CD4-positive, alpha-beta T cell treated with Interleukin-6 for 4 hours (primary cell): ENCODE data around the gene NOB1.
"Not testable (repeated sequence)": the region's sequence is repeated elsewhere in the genome, so short reads cannot be mapped to it uniquely, and the experiment has no call there.

Experiments used
- DNase-seq: peaks from one replicate; pipeline ENCODE4 v3.0.0-alpha.2; 2020; ENCODE audit warnings: mixed read lengths

NOB1 gene

GRCh38 chr16:69757375-69757774 lies 2.6 kb upstream of the NOB1 start:
- DNase-seq: not testable (repeated sequence)

DNA sequence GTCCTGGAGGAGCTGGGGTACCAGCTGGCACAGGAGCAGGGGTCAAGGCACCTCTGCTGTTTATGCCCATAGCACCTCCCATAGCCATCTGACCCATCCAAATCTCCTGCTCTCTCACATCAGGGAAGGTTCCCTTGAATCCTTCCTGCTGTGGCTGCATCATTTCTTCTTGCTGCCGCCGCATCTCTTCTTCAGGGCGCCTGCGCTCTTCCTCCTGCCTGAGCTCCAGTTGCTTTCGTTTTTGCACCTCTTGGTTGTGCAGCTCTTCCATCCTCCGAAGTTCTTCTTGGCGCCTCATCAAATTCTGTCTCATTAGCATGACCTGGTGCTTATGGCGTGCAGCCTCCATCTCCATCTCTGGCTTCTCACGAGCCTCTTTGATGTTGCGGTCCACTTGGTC lies 2.0 kb upstream of the NOB1 start:
- no peak for DNase-seq

DNA sequence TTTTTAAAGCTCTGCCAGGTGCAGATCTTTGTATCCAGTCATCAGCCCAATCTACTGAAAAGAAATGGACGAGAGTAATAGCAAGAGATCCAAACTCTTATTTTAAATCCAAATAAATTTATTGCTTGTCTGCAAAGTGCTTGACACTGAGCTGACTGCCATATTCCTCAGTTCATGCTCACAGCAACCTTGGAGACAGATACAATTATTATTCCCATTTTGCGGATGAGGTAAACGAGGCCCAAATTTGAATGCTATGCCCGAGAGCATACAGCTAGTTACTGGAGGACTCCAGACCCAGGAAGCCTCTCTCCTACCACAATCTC lies 620 bp downstream of the NOB1 start:
- DNase-seq: no peak

DNA sequence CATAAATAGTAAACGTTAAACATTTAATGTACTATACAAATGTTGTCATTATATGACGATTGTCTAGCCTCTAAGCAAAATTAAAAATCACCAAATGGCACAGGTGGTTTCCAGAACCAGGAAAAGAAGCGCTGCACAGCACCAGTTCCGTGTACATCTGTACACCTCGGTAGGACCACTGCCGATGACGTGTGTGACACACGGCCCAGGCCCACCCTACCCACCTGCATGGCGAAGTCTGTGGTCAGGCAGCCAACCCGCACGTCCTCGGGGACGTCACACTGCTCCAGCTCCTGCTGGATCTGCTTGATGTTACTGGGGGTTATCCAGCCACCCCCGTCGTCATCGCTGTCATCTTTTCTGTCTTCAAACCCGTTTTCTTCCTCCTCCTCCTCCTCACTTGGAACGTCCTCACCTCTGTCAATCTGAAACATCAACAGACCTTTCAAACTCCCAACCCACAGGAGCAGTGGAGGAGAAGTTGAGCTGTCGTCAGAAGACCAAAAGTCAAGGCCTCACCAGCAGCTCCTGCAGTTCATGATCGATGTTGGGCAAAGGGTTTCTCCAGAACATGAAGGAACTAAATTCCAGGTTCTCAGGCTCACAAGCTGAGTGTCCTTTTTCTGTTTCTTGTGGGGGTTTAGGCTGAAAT lies 5.9 kb downstream of the NOB1 start:
- DNase-seq: no peak

DNA sequence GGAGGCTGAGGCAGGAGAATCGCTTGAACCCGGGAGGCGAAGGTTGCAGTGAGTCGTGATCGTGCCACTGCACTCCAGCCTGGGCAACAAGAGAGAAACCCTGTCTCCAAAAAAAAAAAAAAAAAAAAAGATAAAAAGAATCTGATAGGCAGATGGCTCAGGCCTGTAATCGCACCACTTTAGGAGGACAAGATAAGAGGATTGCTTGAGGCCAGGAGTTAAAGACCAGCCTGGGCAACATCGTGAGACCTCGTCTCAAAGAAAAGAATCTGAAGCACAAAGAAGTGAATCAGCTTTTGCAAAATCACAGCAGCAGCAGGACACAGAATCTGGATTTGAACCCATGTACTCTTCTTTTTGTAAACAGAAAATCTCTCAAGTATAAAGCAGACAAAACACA lies 7.6 kb downstream of the NOB1 start:
- DNase-seq: no peak

- no peak for DNase-seq
Observed at GRCh38 chr16:69745959-69746358, 8.8 kb downstream of the NOB1 start.

GRCh38 chr16:69745232-69745612 lies 9.5 kb downstream of the NOB1 start:
- DNase-seq: no peak

DNA sequence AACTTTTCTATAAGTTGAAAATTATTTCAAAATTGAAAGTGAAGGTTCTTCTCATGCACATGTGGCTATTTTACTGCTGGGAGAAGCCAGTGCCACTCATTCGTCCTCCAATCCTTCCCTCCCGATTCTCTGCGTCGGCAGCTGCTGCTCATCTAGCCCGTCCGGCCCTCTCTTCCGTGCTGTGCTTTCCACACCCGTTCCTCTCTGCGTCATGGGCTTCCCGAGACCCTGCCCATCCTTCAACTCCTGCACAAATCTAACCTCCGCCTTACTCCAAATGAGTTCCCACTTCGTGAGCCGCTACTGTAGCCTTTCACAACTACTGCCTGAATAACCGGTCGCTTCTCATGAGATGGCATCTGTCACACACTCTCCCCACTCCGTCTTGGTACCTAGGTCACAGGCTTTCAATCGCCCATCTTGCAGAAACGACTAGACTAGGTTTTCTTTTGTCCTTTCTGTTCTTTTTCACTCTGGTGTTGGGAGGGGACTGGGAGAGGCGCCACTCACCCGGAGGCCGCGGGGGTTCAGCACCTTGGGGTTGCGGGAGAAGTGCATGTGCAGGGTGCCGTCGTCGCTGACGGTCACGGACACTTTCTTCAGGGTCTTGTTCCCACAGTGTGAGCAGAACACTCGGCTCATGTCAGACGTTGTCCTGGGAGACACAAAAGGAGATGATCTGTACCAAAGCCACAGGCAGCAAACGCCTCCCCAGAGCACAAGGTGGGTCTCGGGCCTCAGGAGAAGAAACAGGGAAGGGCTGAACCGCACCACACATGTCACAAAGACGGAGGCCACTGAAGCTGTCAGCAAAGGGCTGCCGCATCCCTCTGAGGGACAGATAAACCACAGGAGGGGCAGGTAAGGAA lies 10.1 kb downstream of the NOB1 start:
- DNase-seq: no peak

DNA sequence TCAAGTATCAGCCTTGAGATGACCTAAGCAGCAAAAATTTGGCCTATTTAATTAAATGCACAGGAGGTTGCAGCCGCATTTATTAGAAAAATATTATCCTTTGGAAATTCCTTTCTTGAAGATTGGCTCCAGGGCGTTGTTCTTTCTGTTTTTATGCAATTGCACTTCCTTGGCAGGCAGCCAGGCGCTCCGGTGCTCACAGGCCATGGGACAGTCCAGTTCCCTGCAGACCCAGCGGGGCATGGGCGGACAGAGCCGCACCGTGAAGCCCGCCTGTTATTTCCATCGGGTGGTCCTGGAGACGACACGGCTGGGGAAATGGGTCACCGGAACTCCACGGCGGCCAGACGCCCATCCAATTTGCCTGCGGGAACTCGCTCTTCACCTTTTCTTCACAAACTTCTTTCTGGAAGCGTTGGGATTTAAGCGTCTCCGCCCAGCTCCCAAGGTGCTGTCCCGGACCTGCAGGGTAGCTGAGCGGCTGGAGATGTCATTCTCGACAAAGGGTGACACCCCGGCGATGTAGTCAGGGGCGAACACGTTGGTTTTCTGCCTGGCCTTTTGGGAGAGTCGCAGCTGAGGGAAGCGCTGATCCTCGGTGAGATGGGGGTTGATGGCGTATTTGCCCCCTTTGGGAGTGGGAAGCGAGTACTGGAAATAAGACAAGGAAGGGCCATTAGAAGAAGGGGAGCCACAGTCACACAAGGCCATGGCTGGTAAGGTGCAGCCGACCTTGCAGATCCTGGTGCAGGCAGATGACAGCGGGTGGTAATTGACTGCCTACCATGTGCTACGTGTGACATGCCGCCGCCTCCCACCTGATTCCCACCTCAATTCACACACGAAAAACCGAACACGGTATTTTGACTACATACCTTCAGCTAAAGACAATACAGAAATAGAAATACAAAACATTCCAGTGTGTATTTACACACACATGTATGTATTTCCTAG lies 12.5 kb downstream of the NOB1 start:
- no peak for DNase-seq

- no peak for DNase-seq
Observed at GRCh38 chr16:69741519-69741918, 13.2 kb downstream of the NOB1 start.

GRCh38 chr16:69732101-69732500 lies 22.6 kb downstream of the NOB1 start:
- DNase-seq: no peak

- not testable (repeated sequence) for DNase-seq
Observed at GRCh38 chr16:69731280-69731679, 23.4 kb downstream of the NOB1 start.

DNA sequence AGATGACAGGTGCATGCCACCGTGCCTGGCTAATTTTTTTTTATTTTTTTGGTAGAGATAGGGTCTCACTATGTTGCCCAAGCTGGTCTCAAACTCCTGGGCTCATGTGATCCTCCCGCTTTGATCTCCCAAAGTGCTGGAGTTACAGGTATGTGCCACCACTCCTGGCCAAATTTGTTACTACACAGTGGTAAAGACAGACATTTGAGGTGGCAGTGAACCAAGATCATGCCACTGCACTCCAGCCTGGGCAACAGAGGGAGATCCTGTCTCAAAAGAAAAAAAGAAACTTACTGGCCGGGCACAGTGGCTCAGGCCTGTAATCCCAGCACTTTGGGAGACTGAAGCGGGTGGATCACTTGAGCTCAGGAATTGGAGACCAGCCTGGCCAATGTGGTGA lies 25.7 kb downstream of the NOB1 start:
- not testable (repeated sequence) for DNase-seq

DNA sequence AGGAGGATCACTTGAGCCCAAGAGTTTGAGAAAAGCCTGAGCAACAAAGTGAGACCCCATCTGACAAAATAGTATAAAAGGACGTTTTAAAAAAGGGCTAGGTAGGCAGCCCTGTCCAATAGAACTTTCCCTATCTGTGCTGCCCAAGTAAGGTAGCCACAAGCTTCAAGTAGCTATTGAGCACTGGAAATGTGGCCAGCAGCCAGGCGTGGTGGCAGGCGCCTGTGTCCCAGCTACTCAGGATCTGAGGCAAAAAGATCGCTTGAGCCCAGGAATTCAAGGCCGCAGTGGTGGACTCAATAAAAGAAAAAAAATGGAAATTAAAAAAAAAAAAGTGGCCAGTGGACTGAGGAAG lies 26.8 kb downstream of the NOB1 start:
- DNase-seq: no peak

- peak; percentile 89 for DNase-seq
Observed at GRCh38 chr16:69726313-69727060, 28.2 kb downstream of the NOB1 start, which contains the start of gene NQO1. TSS of gene NQO1 (minus strand) at chr16:69726560. CDS start at chr16:69726439, 121 bp downstream.

DNA sequence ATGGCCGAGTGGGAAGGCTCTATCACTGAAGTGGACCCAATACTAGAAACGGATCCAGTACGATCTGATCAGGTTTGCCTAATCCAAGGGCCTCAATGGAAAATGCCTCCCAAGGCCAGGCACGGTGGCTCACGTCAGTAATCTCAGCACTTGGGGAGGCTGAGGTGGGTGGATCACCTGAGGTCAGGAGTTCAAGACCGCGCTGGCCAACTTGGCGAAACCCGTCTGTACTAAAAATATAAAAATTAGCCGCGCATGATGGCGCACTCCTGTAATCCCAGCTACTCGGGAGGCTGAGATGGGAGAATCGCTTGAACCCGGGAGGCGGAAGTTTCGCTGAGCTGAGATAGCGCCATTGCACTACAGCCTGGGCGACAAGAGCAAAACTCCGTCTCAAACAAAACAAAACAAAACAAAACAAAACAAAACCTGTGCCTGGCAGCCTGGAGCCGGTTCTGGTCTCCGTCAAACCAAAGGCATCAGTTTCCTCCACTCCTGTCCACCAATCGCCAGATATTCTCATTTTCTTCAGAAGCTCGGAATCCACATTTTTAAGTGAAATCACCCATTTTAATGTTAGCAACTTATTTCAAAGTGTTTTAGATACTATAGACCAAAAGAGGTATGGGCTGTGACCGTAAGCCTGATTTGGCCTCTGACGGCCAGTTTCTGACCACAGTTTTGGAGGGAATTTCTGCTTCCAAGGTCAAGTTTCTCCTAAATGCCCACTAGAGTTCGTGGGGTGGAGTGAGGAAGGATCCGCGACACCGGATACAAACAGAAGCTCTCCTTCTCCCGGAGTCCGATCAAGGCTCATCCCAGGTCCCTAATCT lies 29.0 kb downstream of the NOB1 start:
- DNase-seq: no peak

GRCh38 chr16:69724981-69725479 lies 29.7 kb downstream of the NOB1 start:
- no peak for DNase-seq

- DNase-seq: no peak
Observed at GRCh38 chr16:69724414-69724873, 30.3 kb downstream of the NOB1 start.

DNA sequence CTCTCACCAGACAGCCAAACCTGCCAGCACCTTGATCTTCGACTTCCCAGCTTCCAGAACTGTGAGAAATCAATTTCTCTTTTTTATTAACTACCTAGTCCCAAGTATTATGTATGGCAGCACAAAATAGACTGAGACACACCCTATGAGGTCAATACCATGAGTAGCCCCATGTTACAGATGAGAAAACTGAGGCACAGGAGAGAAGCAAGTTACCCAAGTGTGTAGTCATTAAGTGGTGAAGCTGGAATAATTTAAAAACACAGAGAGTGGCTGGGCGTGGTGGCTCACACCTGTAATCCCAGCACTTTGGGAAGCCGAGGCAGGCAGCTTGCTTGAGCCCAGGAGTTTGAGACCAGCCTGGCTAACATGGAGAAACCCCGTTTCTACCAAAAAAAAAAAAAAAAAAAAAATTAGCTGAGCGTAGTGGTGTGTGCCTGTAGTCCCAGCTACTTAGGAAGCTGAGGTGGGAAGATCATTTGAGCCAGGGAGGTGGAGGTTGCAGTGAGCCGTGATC lies 33.2 kb downstream of the NOB1 start:
- no peak for DNase-seq

DNA sequence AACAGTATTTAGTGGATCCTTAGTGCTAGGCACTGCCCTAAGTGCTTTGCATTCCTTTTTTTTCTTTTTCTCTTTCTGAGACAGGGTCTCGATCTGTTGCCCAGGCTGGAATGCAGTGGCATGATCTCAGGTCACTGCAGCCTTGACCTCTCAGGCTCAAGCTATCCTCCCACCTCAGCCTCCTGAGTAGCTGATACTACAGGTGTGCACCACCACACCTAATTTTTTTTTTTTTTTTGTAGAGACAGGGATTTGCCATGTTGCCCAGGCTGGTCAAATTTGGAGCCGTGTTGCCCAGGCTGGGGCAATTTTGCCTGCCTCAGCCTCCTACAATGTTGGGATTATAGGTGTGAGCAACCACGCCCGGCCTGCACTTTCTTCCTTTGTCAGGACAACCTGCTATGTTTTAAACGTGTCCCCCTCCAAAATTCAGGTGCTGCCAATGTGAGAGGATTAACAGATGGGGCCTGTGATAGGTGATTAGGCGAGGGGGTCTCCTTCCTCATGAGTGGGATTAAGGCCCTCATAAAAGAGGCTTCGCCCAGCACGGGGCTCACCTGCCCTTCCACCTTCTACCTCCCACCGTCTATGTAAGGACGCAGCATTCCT lies 33.8 kb downstream of the NOB1 start:
- DNase-seq: no peak
